PFSK-1 (cell line): Measurements from ENCODE around the gene PRUNE1.

Source experiments
- POLR2AphosphoS5 ChIP-seq: IDR thresholded peaks from 2 replicates; pipeline ENCODE4 v1.6.1; 2012; ENCODE audit warnings: low read depth, mild to moderate bottlenecking, control low read depth, low read length, moderate library complexity
- SIN3A ChIP-seq: IDR thresholded peaks from 2 replicates; pipeline ENCODE4 v1.6.1; 2012; ENCODE audit warnings: mild to moderate bottlenecking, low read length, moderate library complexity, borderline replicate concordance; ENCODE audit not compliant: insufficient read depth
- TF ChIP-seq, protein P1 (sequence below), 2 experiments: IDR thresholded peaks; 2 replicates each; pipeline versions ENCODE4 v1.6.1 to v1.8.0; 2011 to 2012; ENCODE audit warnings: low read depth in 2 of 2, low read length in 2 of 2, control low read depth in 1 of 2, inconsistent platforms in 1 of 2, mild to moderate bottlenecking in 1 of 2, moderate library complexity in 1 of 2; ENCODE audit not compliant: insufficient read depth in 1 of 2

DNA sequence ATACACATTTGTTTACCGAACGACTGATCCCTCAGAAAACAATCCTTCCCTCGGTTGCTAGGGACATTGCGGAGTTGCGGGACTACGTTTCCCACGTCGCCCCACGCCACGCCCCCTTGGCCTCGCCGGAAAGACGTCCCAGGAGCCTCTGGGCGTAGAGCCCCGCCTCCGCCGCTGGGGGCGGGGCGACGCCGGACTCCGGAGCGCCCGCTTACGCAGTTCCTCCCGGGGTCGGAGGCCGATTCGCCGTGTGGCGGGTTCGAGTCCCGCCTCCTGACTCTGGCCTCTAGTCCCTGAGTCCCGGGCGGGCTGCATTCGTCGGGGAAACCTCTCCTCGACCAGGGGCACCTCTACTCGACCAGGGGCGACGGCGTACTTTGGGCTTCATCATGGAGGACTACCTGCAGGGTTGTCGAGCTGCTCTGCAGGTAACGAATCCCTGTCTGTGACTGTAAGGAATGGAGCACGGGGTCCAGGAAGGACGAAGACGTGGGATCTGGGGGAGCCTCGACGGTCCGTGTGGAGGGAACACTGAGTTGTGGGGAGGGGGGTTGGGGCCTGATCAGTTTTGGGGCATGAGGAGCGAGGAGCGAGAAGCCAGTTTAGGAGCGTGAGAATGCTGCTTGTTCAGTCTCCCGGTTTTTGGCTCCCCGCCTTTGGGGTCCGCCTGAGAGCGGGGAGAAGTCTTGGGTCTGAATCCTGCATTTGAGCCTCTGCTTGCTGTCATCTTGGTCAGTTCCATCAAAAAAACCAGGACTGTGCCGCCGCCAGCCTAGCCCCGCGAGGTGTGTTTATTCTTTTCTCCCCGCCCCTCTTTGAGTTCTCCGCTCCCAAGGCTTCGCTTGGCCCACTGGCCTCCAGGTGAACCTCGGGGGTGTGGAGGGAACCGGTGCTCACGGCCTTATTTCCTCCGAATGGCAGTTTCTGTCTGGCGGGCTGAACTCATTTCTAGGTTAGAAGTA, at the start of gene PRUNE1:
- TF ChIP-seq POLR2AphosphoS5 (peak; percentile 58), SIN3A (no peak)
- TF ChIP-seq, protein P1, sequence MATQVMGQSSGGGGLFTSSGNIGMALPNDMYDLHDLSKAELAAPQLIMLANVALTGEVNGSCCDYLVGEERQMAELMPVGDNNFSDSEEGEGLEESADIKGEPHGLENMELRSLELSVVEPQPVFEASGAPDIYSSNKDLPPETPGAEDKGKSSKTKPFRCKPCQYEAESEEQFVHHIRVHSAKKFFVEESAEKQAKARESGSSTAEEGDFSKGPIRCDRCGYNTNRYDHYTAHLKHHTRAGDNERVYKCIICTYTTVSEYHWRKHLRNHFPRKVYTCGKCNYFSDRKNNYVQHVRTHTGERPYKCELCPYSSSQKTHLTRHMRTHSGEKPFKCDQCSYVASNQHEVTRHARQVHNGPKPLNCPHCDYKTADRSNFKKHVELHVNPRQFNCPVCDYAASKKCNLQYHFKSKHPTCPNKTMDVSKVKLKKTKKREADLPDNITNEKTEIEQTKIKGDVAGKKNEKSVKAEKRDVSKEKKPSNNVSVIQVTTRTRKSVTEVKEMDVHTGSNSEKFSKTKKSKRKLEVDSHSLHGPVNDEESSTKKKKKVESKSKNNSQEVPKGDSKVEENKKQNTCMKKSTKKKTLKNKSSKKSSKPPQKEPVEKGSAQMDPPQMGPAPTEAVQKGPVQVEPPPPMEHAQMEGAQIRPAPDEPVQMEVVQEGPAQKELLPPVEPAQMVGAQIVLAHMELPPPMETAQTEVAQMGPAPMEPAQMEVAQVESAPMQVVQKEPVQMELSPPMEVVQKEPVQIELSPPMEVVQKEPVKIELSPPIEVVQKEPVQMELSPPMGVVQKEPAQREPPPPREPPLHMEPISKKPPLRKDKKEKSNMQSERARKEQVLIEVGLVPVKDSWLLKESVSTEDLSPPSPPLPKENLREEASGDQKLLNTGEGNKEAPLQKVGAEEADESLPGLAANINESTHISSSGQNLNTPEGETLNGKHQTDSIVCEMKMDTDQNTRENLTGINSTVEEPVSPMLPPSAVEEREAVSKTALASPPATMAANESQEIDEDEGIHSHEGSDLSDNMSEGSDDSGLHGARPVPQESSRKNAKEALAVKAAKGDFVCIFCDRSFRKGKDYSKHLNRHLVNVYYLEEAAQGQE (IDR thresholded peaks at IDR 0.05; ENCODE audit: insufficient read depth in 1 of 2, low read depth in 2 of 2, low read length in 2 of 2) = no peak
